ENCODE data around the gene CCDC81.
"Not testable (repeated sequence)": the region's sequence is repeated elsewhere in the genome, so short reads cannot be mapped to it uniquely, and the experiment has no call there.

CCDC81 gene

GRCh38 chr11:86418513-86418912 is 43.8 kb downstream of the CCDC81 start:
- H3K4me3 ChIP-seq (ENCODE audit: low read depth, low read length) = no peak overlapping the region
- no peak for DNase-seq (ENCODE audit: low read depth)
- TF ChIP-seq, protein P1, sequence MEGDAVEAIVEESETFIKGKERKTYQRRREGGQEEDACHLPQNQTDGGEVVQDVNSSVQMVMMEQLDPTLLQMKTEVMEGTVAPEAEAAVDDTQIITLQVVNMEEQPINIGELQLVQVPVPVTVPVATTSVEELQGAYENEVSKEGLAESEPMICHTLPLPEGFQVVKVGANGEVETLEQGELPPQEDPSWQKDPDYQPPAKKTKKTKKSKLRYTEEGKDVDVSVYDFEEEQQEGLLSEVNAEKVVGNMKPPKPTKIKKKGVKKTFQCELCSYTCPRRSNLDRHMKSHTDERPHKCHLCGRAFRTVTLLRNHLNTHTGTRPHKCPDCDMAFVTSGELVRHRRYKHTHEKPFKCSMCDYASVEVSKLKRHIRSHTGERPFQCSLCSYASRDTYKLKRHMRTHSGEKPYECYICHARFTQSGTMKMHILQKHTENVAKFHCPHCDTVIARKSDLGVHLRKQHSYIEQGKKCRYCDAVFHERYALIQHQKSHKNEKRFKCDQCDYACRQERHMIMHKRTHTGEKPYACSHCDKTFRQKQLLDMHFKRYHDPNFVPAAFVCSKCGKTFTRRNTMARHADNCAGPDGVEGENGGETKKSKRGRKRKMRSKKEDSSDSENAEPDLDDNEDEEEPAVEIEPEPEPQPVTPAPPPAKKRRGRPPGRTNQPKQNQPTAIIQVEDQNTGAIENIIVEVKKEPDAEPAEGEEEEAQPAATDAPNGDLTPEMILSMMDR (IDR thresholded peaks at IDR 0.05; ENCODE audit: low read depth, low read length, missing control alignments) = no peak

GRCh38 chr11:86418917-86419316 is 44.2 kb downstream of the CCDC81 start:
- no peak overlapping the region for H3K4me3 ChIP-seq (ENCODE audit: low read depth, low read length)
- TF ChIP-seq, protein P1 (IDR thresholded peaks at IDR 0.05; ENCODE audit: low read depth, low read length, missing control alignments) = no peak
- DNase-seq (ENCODE audit: low read depth) = no peak

DNA sequence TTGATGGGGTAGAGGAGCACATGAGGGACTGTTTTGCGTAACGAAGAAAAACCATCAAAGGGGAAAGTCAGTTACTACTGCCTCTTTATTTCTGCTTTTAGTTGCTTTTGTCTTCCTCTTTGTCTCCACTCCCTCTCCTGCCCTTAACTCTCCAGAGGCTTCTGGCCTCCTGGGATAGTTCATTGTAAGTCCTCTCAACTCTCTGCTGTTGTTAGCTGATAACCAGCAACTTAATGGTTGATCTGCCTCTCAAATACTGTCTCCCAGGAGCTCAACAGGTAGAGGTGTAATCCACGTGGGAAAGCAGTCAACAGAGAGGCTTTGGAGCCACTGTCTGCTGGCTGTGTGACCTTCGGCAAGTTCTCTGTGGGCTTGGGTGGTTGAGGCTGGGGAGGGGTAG is 47.3 kb downstream of the CCDC81 start:
- TF ChIP-seq, protein P1 (IDR thresholded peaks at IDR 0.05; ENCODE audit: low read depth, low read length, missing control alignments) = no peak
- no peak overlapping the region for H3K4me3 ChIP-seq (ENCODE audit: low read depth, low read length)
- no peak for DNase-seq (ENCODE audit: low read depth)

DNA sequence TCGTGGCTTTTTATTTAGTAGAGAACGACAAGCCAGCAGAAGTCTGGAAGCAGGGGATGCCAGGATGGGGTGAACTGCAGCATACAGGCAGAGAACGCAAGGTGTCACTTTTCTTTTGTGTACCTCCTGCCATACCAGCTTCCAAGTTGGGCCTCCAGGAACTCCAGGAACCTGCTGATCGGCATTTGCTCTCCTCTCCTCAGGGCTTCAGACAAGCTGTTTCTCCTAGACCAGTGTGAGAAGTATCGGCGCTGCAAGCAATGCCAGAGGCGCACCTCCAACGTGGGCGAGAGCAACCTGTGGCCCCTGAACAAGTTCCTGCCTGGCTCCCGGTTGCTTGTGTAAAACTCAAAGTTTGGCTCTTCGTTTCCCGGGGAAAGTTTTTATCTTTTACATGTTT is 47.7 kb downstream of the CCDC81 start:
- TF ChIP-seq, protein P1 (IDR thresholded peaks at IDR 0.05; ENCODE audit: low read depth, low read length, missing control alignments) = no peak
- H3K4me3 ChIP-seq (ENCODE audit: low read depth, low read length) = no peak overlapping the region
- no peak for DNase-seq (ENCODE audit: low read depth)

GRCh38 chr11:86423488-86423887 is 48.8 kb downstream of the CCDC81 start:
- not testable (repeated sequence) for H3K4me3 ChIP-seq (ENCODE audit: low read depth, low read length); DNase-seq (ENCODE audit: low read depth)

DNA sequence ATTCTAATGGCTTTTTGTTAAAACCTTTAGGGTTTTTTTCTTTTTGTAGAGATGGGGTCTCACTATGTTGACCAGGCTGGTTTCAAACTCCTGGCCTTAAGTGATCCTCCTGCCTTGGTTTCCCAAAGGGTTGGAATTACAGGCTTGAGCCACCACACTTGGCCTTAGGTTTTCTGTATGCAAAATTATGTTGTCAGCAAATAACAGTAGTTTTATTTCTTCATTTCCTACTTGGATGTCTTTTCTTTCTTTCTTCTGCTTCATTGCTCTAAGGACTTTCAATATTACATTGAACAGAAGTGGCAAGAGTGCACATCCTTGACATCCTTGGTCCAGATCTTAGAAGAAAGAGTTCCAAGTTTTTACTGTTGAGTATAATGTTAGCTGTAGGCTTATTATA is 52.8 kb downstream of the CCDC81 start:
- H3K4me3 ChIP-seq (ENCODE audit: low read depth, low read length) = no peak overlapping the region
- DNase-seq (ENCODE audit: low read depth) = no peak
- TF ChIP-seq, protein P1 (IDR thresholded peaks at IDR 0.05; ENCODE audit: low read depth, low read length, missing control alignments) = no peak

GRCh38 chr11:86431258-86431657 is 56.6 kb downstream of the CCDC81 start:
- TF ChIP-seq, protein P1 (IDR thresholded peaks at IDR 0.05; ENCODE audit: low read depth, low read length, missing control alignments) = peak; percentile 2
- H3K4me3 ChIP-seq (ENCODE audit: low read depth, low read length) = peak overlapping the region; percentile 55
- DNase-seq (ENCODE audit: low read depth) = peak; percentile 40

GRCh38 chr11:86433361-86434095 is 58.8 kb downstream of the CCDC81 start:
- DNase-seq (ENCODE audit: low read depth); H3K4me3 ChIP-seq (ENCODE audit: low read depth, low read length): not testable (repeated sequence)

All from GM12864 (cell line).